Glutamatergic neuron (in vitro differentiated cells): ENCODE data around the gene TFCP2L1. TPM values are rescaled to one million over a fixed set of nuclear protein-coding genes. Genes with fewer than 3 reads are reported as not detected.

Source experiments
- DNase-seq: peaks from one replicate; pipeline ENCODE4 v3.0.0; 2022
- H3K27ac Mint-ChIP-seq: one replicate; pipeline ENCODE4 v1.8.0; 2020; ENCODE audit warnings: mild to moderate bottlenecking, mixed read lengths, inconsistent platforms; ENCODE audit not compliant: unreplicated experiment
- H3K27me3 Mint-ChIP-seq: one replicate; pipeline ENCODE4 v1.8.0; 2020; ENCODE audit warnings: mild to moderate bottlenecking, moderate library complexity, mixed read lengths, inconsistent platforms; ENCODE audit not compliant: unreplicated experiment
- H3K36me3 Mint-ChIP-seq: one replicate; pipeline ENCODE4 v1.8.0; 2020; ENCODE audit warnings: mild to moderate bottlenecking, mixed read lengths, inconsistent platforms; ENCODE audit not compliant: unreplicated experiment
- H3K4me1 Mint-ChIP-seq: one replicate; pipeline ENCODE4 v1.8.0; 2020; ENCODE audit warnings: mild to moderate bottlenecking, low read depth, mixed read lengths, inconsistent platforms; ENCODE audit not compliant: unreplicated experiment
- H3K4me3 Mint-ChIP-seq: one replicate; pipeline ENCODE4 v1.8.0; 2020; ENCODE audit warnings: mild to moderate bottlenecking, mixed read lengths, inconsistent platforms; ENCODE audit not compliant: unreplicated experiment
- H3K9me3 Mint-ChIP-seq: one replicate; pipeline ENCODE4 v1.8.0; 2020; ENCODE audit warnings: mild to moderate bottlenecking, moderate library complexity, mixed read lengths, inconsistent platforms; ENCODE audit not compliant: unreplicated experiment
- CTCF ChIP-seq: fragments of 200-600 bp; sonication (generic); IDR thresholded peaks from one replicate; pipeline ENCODE4 v1.5.0; 2021; ENCODE audit not compliant: partially characterized antibody, unreplicated experiment
- total RNA-seq: library from RNA; stranded (reverse); fragmentation: NEBNext Ultra II Directional; extraction: Animal tissue kit (Norgen Biotek cat#: 25700); gene quantifications from one replicate; pipeline ENCODE4 v1.2.1, GENCODE V29; 2021; ENCODE audit not compliant: unreplicated experiment

TFCP2L1 gene
- total RNA-seq, 1 donor from 2014 or later = 0.07 TPM

- H3K36me3 Mint-ChIP-seq = no peaks in the 10 kb centered on the region
- TF ChIP-seq CTCF = no peak
- H3K4me1 Mint-ChIP-seq = no peaks in the 10 kb centered on the region
- no peak overlapping the region for H3K27ac Mint-ChIP-seq
- no peak for DNase-seq
- peaks cover 2% of the 10 kb centered on the region for H3K9me3 Mint-ChIP-seq
- H3K27me3 Mint-ChIP-seq = no peaks in the 10 kb centered on the region
- no peak overlapping the region for H3K4me3 Mint-ChIP-seq
Observed at GRCh38 chr2:121245913-121246312, 39.1 kb downstream of the TFCP2L1 start.

- no peak for TF ChIP-seq CTCF
- no peak for DNase-seq
- no peaks in the 10 kb centered on the region for H3K27me3 Mint-ChIP-seq
- H3K36me3 Mint-ChIP-seq = no peaks in the 10 kb centered on the region
- H3K4me1 Mint-ChIP-seq = no peaks in the 10 kb centered on the region
- H3K4me3 Mint-ChIP-seq = no peak overlapping the region
- H3K9me3 Mint-ChIP-seq = peaks cover 2% of the 10 kb centered on the region
- H3K27ac Mint-ChIP-seq = no peak overlapping the region
Observed at GRCh38 chr2:121245120-121245820, 39.7 kb downstream of the TFCP2L1 start.

GRCh38 chr2:121244616-121245015 lies 40.4 kb downstream of the TFCP2L1 start:
- TF ChIP-seq CTCF = no peak
- no peaks in the 10 kb centered on the region for H3K27me3 Mint-ChIP-seq
- no peaks in the 10 kb centered on the region for H3K36me3 Mint-ChIP-seq
- no peak overlapping the region for H3K4me3 Mint-ChIP-seq
- no peak overlapping the region for H3K27ac Mint-ChIP-seq
- no peak for DNase-seq
- H3K9me3 Mint-ChIP-seq = peaks cover 2% of the 10 kb centered on the region
- no peaks in the 10 kb centered on the region for H3K4me1 Mint-ChIP-seq

GRCh38 chr2:121243821-121244460 lies 41.1 kb downstream of the TFCP2L1 start:
- TF ChIP-seq CTCF = no peak
- Mint-ChIP-seq H3K27ac (no peak overlapping the region), H3K4me1 (no peaks in the 10 kb centered on the region), H3K4me3 (no peak overlapping the region), H3K9me3 (peaks cover 2% of the 10 kb centered on the region), H3K27me3 (no peaks in the 10 kb centered on the region), H3K36me3 (no peaks in the 10 kb centered on the region)
- no peak for DNase-seq

GRCh38 chr2:121242976-121243375 lies 42.0 kb downstream of the TFCP2L1 start:
- Mint-ChIP-seq H3K4me1 (no peaks in the 10 kb centered on the region), H3K36me3 (no peaks in the 10 kb centered on the region), H3K27ac (no peak overlapping the region), H3K27me3 (no peaks in the 10 kb centered on the region), H3K4me3 (no peak overlapping the region), H3K9me3 (peaks cover 2% of the 10 kb centered on the region)
- DNase-seq = no peak
- TF ChIP-seq CTCF = no peak
